HepG2 (cell line): Measurements from ENCODE around the gene MIDN. TPM values are rescaled to one million over a fixed set of nuclear protein-coding genes. Genes with fewer than 3 reads are reported as not detected.
"Not testable (repeated sequence)": the region's sequence is repeated elsewhere in the genome, so short reads cannot be mapped to it uniquely, and the experiment has no call there.

ENCODE experiments used
- AGO1 ChIP-seq: fragments of 200-400 bp; formaldehyde crosslinking; IDR thresholded peaks from 2 replicates; pipeline ENCODE4 v1.6.1; 2017; ENCODE audit warnings: mild to moderate bottlenecking, low read depth, low read length, moderate library complexity; ENCODE audit not compliant: poor library complexity, severe bottlenecking
- FOSL2 ChIP-seq: sonication (generic); formaldehyde crosslinking; IDR thresholded peaks from 2 replicates; pipeline ENCODE4 v1.4.0; 2020; ENCODE audit warnings: missing genetic modification reagents
- KLF16 ChIP-seq, 2 experiments: sonication (generic) in 1 of 2; formaldehyde crosslinking in 1 of 2; IDR thresholded peaks; 2 replicates each; pipeline versions ENCODE4 v1.6.1 to v1.8.0; 2016 to 2023; ENCODE audit warnings: missing genetic modification reagents in 2 of 2, missing compliant biosample characterization in 1 of 2
- MIXL1 ChIP-seq: IDR thresholded peaks from 2 replicates; pipeline ENCODE4 v1.6.1; 2016
- MTA1 ChIP-seq: sonication (generic); formaldehyde crosslinking; IDR thresholded peaks from 2 replicates; pipeline ENCODE4 v1.4.0; 2020; ENCODE audit warnings: missing genetic modification reagents, mild to moderate bottlenecking, borderline replicate concordance
- SOX6 ChIP-seq, 2 experiments: fragments of 450-650 bp in 1 of 2; sonication (generic) in 1 of 2; formaldehyde crosslinking in 1 of 2; IDR thresholded peaks; 2 replicates each; pipeline versions ENCODE4 v1.4.0 to v1.6.1; 2017 to 2020; ENCODE audit warnings: antibody characterized with exemption in 1 of 2, mild to moderate bottlenecking in 1 of 2, missing genetic modification reagents in 1 of 2
- SP4 ChIP-seq: sonication (generic); formaldehyde crosslinking; IDR thresholded peaks from 2 replicates; pipeline ENCODE4 v1.8.1; 2023; ENCODE audit warnings: mild to moderate bottlenecking, missing genetic modification reagents
- ZNF83 ChIP-seq: sonication (generic); formaldehyde crosslinking; IDR thresholded peaks from 2 replicates; pipeline ENCODE4 v1.4.0; 2020; ENCODE audit warnings: missing genetic modification reagents, mild to moderate bottlenecking, borderline replicate concordance
- polyA plus RNA-seq, 8 experiments: library from polyadenylated mRNA; depleted of rRNA in 3 of 8; stranded (reverse) in 7 of 8; unstranded in 1 of 8; fragments of >200 nt; fragmentation: Illumina TruSeq in 4 of 8; extraction: Trizol in 4 of 8; gene quantifications; 2 replicates each; pipeline versions ENCODE4 v1.2.1 to v1.2.3, GENCODE V29; 2011 to 2016; ENCODE audit warnings: low read depth in 4 of 8, missing spikeins in 1 of 8, mixed read lengths in 1 of 8; ENCODE audit not compliant: insufficient read depth in 1 of 8
- total RNA-seq, 5 experiments: library from RNA; depleted of rRNA; stranded (reverse); fragments of >200 nt; fragmentation: Illumina TruSeq; extraction: Trizol; gene quantifications; 2 replicates each; pipeline ENCODE4 v1.2.3, GENCODE V29; 2016; ENCODE audit warnings: low read depth in 1 of 5
- TF ChIP-seq, protein P1 (sequence below): sonication (generic); formaldehyde crosslinking; IDR thresholded peaks from 2 replicates; pipeline ENCODE4 v1.5.1; 2020; ENCODE audit warnings: mild to moderate bottlenecking, missing genetic modification reagents, moderate library complexity
- TF ChIP-seq, protein P2 (sequence below): sonication (generic); formaldehyde crosslinking; IDR thresholded peaks from 2 replicates; pipeline ENCODE4 v1.5.1; 2020; ENCODE audit warnings: missing genetic modification reagents, mild to moderate bottlenecking, borderline replicate concordance
- TF ChIP-seq, protein P3 (sequence below): sonication (generic); formaldehyde crosslinking; IDR thresholded peaks from 2 replicates; pipeline ENCODE4 v1.5.0; 2020; ENCODE audit warnings: mild to moderate bottlenecking, missing genetic modification reagents, borderline replicate concordance
- TF ChIP-seq, protein P4 (sequence below): conservative IDR thresholded peaks from 2 replicates; pipeline ENCODE4 v1.6.1; 2018; ENCODE audit warnings: missing genetic modification reagents

Gene MIDN
- total and polyA plus RNA-seq, 2 of the 13 experiments (the other 11 are each of a cell fraction or from before 2014, with no cell fraction given) = 8.4 to 18.0 TPM

DNA sequence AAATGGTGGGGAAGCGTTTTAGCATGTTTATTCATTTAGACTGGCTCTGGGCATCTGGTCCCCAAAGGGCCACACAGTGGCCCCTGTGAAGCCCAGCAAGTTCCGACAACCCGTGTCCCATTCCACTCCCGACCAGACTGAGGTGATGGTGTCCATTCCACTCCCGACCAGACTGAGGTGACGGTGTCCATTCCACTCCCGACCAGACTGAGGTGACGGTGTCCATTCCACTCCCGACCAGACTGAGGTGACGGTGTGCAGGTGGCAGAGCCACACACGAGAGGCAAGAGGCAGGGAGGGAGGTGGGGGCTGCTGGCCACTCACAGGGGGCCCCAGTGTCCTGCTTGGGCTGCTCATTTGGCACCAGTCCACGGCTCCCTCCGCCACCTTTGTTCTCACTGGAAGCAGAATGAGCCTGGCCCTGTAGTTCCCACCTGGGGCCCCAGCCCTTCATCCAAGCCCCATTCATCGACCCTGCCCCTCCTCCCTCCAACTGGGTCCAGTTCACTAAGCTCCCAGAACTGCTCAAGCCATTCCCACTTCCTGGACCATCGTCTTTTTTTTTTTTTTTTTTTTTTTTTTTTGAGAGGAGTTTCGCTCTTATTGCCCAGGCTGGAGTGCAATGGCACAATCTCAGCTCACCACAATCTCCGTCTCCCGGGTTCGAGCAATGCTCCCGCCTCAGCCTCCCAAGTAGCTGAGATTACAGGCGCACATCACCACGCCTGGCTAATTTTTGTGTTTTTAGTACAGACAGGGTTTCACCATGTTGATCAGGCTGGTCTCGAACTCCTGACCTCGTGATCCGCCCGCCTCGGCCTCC is 1.9 kb upstream of the MIDN start (continued):
- TF ChIP-seq, protein P1, sequence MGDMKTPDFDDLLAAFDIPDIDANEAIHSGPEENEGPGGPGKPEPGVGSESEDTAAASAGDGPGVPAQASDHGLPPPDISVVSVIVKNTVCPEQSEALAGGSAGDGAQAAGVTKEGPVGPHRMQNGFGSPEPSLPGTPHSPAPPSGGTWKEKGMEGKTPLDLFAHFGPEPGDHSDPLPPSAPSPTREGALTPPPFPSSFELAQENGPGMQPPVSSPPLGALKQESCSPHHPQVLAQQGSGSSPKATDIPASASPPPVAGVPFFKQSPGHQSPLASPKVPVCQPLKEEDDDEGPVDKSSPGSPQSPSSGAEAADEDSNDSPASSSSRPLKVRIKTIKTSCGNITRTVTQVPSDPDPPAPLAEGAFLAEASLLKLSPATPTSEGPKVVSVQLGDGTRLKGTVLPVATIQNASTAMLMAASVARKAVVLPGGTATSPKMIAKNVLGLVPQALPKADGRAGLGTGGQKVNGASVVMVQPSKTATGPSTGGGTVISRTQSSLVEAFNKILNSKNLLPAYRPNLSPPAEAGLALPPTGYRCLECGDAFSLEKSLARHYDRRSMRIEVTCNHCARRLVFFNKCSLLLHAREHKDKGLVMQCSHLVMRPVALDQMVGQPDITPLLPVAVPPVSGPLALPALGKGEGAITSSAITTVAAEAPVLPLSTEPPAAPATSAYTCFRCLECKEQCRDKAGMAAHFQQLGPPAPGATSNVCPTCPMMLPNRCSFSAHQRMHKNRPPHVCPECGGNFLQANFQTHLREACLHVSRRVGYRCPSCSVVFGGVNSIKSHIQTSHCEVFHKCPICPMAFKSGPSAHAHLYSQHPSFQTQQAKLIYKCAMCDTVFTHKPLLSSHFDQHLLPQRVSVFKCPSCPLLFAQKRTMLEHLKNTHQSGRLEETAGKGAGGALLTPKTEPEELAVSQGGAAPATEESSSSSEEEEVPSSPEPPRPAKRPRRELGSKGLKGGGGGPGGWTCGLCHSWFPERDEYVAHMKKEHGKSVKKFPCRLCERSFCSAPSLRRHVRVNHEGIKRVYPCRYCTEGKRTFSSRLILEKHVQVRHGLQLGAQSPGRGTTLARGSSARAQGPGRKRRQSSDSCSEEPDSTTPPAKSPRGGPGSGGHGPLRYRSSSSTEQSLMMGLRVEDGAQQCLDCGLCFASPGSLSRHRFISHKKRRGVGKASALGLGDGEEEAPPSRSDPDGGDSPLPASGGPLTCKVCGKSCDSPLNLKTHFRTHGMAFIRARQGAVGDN (CRISPR knock-in tag) = peak; percentile 83
- TF ChIP-seq KLF16 (CRISPR knock-in tag; IDR thresholded peaks at IDR 0.05) = 0 out of 4 replicates have a peak, but pooled peaks of 1 of the 2 experiments have one; percentile 15
- TF ChIP-seq, protein P2, sequence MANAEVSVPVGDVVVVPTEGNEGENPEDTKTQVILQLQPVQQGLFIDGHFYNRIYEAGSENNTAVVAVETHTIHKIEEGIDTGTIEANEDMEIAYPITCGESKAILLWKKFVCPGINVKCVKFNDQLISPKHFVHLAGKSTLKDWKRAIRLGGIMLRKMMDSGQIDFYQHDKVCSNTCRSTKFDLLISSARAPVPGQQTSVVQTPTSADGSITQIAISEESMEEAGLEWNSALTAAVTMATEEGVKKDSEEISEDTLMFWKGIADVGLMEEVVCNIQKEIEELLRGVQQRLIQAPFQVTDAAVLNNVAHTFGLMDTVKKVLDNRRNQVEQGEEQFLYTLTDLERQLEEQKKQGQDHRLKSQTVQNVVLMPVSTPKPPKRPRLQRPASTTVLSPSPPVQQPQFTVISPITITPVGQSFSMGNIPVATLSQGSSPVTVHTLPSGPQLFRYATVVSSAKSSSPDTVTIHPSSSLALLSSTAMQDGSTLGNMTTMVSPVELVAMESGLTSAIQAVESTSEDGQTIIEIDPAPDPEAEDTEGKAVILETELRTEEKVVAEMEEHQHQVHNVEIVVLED (CRISPR knock-in tag) = peak; percentile 19; the same call in 1 of the 2 replicates
- not testable (repeated sequence) for TF ChIP-seq SOX6 (IDR thresholded peaks at IDR 0.05)
- peak; percentile 85 for TF ChIP-seq SOX6 (CRISPR knock-in tag; IDR thresholded peaks at IDR 0.05)
- peak; percentile 63 for TF ChIP-seq AGO1
- TF ChIP-seq, protein P3, sequence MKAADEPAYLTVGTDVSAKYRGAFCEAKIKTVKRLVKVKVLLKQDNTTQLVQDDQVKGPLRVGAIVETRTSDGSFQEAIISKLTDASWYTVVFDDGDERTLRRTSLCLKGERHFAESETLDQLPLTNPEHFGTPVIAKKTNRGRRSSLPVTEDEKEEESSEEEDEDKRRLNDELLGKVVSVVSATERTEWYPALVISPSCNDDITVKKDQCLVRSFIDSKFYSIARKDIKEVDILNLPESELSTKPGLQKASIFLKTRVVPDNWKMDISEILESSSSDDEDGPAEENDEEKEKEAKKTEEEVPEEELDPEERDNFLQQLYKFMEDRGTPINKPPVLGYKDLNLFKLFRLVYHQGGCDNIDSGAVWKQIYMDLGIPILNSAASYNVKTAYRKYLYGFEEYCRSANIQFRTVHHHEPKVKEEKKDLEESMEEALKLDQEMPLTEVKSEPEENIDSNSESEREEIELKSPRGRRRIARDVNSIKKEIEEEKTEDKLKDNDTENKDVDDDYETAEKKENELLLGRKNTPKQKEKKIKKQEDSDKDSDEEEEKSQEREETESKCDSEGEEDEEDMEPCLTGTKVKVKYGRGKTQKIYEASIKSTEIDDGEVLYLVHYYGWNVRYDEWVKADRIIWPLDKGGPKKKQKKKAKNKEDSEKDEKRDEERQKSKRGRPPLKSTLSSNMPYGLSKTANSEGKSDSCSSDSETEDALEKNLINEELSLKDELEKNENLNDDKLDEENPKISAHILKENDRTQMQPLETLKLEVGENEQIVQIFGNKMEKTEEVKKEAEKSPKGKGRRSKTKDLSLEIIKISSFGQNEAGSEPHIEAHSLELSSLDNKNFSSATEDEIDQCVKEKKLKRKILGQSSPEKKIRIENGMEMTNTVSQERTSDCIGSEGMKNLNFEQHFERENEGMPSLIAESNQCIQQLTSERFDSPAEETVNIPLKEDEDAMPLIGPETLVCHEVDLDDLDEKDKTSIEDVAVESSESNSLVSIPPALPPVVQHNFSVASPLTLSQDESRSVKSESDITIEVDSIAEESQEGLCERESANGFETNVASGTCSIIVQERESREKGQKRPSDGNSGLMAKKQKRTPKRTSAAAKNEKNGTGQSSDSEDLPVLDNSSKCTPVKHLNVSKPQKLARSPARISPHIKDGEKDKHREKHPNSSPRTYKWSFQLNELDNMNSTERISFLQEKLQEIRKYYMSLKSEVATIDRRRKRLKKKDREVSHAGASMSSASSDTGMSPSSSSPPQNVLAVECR (CRISPR knock-in tag) = peak; percentile 71; the same call in 1 of the 2 replicates
- peak; percentile 51; the same call in 1 of the 2 replicates for TF ChIP-seq MTA1
- TF ChIP-seq, protein P4, sequence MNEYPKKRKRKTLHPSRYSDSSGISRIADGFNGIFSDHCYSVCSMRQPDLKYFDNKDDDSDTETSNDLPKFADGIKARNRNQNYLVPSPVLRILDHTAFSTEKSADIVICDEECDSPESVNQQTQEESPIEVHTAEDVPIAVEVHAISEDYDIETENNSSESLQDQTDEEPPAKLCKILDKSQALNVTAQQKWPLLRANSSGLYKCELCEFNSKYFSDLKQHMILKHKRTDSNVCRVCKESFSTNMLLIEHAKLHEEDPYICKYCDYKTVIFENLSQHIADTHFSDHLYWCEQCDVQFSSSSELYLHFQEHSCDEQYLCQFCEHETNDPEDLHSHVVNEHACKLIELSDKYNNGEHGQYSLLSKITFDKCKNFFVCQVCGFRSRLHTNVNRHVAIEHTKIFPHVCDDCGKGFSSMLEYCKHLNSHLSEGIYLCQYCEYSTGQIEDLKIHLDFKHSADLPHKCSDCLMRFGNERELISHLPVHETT (CRISPR knock-in tag) = 0 out of 2 replicates have a peak, but pooled peaks have one; percentile 31
- TF ChIP-seq MIXL1 = 0 out of 2 replicates have a peak, but pooled peaks have one; percentile 25
- peak; percentile 17; the same call in 1 of the 2 replicates for TF ChIP-seq ZNF83
- TF ChIP-seq SP4 = 0 out of 2 replicates have a peak, but pooled peaks have one; percentile 16
- TF ChIP-seq FOSL2 (CRISPR knock-in tag) = peak; percentile 49
